NK-92 (cell line): Measurements from ENCODE around the gene TCF4.

Source experiments
- DNase-seq: peaks from one replicate; lab custom pipeline; 2025; ENCODE audit not compliant: unreplicated experiment; lab: John Stamatoyannopoulos, UW

The TCF4 gene

GRCh38 chr18:55508651-55509050, 79.3 kb downstream of the TCF4 start:
- no peak for DNase-seq

GRCh38 chr18:55506074-55506473, 81.9 kb downstream of the TCF4 start:
- no peak for DNase-seq

- no peak for DNase-seq
Observed at GRCh38 chr18:55504808-55505207, 83.2 kb downstream of the TCF4 start.

GRCh38 chr18:55503167-55503820, 84.7 kb downstream of the TCF4 start:
- DNase-seq = no peak

GRCh38 chr18:55501982-55502710, 85.8 kb downstream of the TCF4 start:
- DNase-seq = no peak

GRCh38 chr18:55501579-55501978, 86.4 kb downstream of the TCF4 start:
- DNase-seq = no peak

GRCh38 chr18:55500316-55501086, 87.5 kb downstream of the TCF4 start:
- DNase-seq = no peak

GRCh38 chr18:55499526-55499925, 88.5 kb downstream of the TCF4 start:
- no peak for DNase-seq

GRCh38 chr18:55497825-55498403, 90.1 kb downstream of the TCF4 start:
- DNase-seq = no peak

GRCh38 chr18:55494899-55495298, 93.1 kb downstream of the TCF4 start:
- DNase-seq = no peak

GRCh38 chr18:55494441-55494840, 93.6 kb downstream of the TCF4 start:
- DNase-seq = no peak

GRCh38 chr18:55491616-55492015, 96.4 kb downstream of the TCF4 start:
- DNase-seq = no peak

- no peak for DNase-seq
Observed at GRCh38 chr18:55489034-55489986, 98.7 kb downstream of the TCF4 start.

- no peak for DNase-seq
Observed at GRCh38 chr18:55488473-55488872, 99.5 kb downstream of the TCF4 start.

GRCh38 chr18:55487997-55488396, 100.0 kb downstream of the TCF4 start:
- DNase-seq = no peak

- DNase-seq = no peak
Observed at GRCh38 chr18:55486936-55487335, 101.1 kb downstream of the TCF4 start.

- no peak for DNase-seq
Observed at GRCh38 chr18:55485666-55486065, 102.3 kb downstream of the TCF4 start.

- DNase-seq = no peak
Observed at GRCh38 chr18:55484773-55485172, 103.2 kb downstream of the TCF4 start.

- no peak for DNase-seq
Observed at GRCh38 chr18:55483266-55483871, 104.6 kb downstream of the TCF4 start.
